Activated CD4-positive, alpha-beta memory T cell treated with anti-CD3 and anti-CD28 coated beads, Interleukin-2, amount 10 ng/mL, durations not matched to agents 7 days and 5 days (primary cell): ENCODE measurements around the gene AP1S3. TPM values are rescaled to one million over a fixed set of nuclear protein-coding genes. Genes with fewer than 3 reads are reported as not detected.

ENCODE experiments used
- CTCF ChIA-PET: fragments of 350-600 bp; sonication (Branson Sonifier 250); formaldehyde crosslinking; loops from one replicate; lab custom pipeline; 2021; ENCODE audit warnings: antibody characterized with exemption, inconsistent platforms; lab: Charles Lee
- POLR2A ChIA-PET: fragments of 350-600 bp; sonication (Branson Sonifier 250); formaldehyde crosslinking; loops from one replicate; lab custom pipeline; 2021; ENCODE audit warnings: antibody characterized with exemption; lab: Charles Lee
- DNase-seq: peaks from one replicate; pipeline ENCODE4 v3.0.0-alpha.2; 2020
- H3K27ac Mint-ChIP-seq: one replicate; pipeline ENCODE4 v1.8.0; 2021; ENCODE audit warnings: mild to moderate bottlenecking, mixed read lengths
- H3K27me3 Mint-ChIP-seq: one replicate; pipeline ENCODE4 v1.8.0; 2021; ENCODE audit warnings: mixed read lengths
- H3K36me3 Mint-ChIP-seq: one replicate; pipeline ENCODE4 v1.8.0; 2021; ENCODE audit warnings: low read depth, mixed read lengths
- H3K4me1 Mint-ChIP-seq: one replicate; pipeline ENCODE4 v1.8.0; 2021; ENCODE audit warnings: mixed read lengths
- H3K4me3 Mint-ChIP-seq: one replicate; pipeline ENCODE4 v1.8.0; 2021; ENCODE audit warnings: mild to moderate bottlenecking, mixed read lengths
- H3K9me3 Mint-ChIP-seq: one replicate; pipeline ENCODE4 v1.8.0; 2021; ENCODE audit warnings: mixed read lengths
- total RNA-seq, 2 experiments: library from RNA; stranded (reverse); gene quantifications; one replicate each; pipeline ENCODE4 v1.2.3, GENCODE V29; 2021

Gene AP1S3
- total RNA-seq, 2 experiments from 2014 or later, result 6.4 to 6.9 TPM

DNA sequence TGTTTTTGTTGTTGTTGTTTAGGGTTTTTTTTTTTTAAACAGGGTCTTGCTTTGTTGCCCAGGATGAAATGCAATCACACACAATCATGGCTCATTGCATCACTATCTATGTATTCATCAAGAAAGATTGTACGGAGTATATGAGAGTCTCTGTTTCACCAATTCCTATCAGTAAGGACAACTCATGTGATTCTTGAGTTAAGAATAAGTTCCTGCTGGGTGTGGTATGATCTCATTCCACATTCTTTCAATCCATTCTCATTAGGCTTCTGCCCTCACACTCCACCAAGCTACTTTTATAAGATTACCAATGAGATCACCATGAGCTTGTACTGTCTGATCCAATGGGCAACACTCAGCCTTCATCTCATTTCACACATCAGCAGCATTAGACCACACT lies 9.1 kb upstream of the AP1S3 start:
- Mint-ChIP-seq H3K36me3 (peaks cover 48% of the 10 kb centered on the region), H3K4me1 (peaks cover 18% of the 10 kb centered on the region), H3K27ac (no peak overlapping the region), H3K27me3 (no peaks in the 10 kb centered on the region), H3K9me3 (peaks cover 13% of the 10 kb centered on the region), H3K4me3 (no peak overlapping the region)
- DNase-seq, result no peak
- CTCF ChIA-PET, result no interaction called here
- POLR2A ChIA-PET, result no interaction called here

DNA sequence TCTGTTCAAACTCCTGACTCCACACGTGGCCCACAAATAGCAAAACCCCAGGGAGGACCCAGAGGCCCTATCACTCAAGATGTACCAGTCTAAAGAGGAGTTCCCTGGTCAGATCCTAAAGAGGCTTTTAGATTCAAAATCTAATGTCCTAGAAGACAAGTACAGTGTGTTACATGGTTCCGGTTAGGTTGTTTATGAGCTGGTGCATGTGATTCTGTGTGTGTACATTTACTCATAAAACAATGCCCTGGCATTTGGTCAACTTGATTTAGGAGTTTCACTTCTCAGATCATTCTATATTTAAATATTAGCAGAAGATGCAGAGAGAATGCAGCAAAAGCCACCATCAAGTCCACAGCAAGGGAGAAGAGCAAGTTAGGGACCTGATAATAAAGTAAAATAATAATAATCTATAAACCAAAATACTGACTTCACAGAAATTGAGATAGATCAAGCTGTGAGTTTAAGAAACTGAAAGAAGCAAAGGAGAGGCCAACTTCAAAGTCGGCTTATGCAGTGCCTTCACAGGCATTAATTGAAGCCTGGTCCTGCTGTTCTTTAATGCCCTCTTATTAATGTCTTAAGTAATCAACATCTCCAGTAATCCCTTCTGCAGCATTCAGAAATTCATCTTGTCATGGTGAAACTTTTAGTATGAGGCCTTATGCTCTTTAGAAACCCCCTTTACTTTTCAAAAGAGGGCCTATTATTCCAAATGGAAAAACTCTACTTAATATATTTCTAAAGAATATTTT lies 4.2 kb upstream of the AP1S3 start:
- POLR2A ChIA-PET, result no interaction called here
- DNase-seq, result no peak
- Mint-ChIP-seq H3K27me3 (no peaks in the 10 kb centered on the region), H3K4me3 (no peak overlapping the region), H3K9me3 (no peaks in the 10 kb centered on the region), H3K36me3 (peaks cover 6% of the 10 kb centered on the region), H3K27ac (no peak overlapping the region), H3K4me1 (peaks cover 9% of the 10 kb centered on the region)
- CTCF ChIA-PET, result no interaction called here

DNA sequence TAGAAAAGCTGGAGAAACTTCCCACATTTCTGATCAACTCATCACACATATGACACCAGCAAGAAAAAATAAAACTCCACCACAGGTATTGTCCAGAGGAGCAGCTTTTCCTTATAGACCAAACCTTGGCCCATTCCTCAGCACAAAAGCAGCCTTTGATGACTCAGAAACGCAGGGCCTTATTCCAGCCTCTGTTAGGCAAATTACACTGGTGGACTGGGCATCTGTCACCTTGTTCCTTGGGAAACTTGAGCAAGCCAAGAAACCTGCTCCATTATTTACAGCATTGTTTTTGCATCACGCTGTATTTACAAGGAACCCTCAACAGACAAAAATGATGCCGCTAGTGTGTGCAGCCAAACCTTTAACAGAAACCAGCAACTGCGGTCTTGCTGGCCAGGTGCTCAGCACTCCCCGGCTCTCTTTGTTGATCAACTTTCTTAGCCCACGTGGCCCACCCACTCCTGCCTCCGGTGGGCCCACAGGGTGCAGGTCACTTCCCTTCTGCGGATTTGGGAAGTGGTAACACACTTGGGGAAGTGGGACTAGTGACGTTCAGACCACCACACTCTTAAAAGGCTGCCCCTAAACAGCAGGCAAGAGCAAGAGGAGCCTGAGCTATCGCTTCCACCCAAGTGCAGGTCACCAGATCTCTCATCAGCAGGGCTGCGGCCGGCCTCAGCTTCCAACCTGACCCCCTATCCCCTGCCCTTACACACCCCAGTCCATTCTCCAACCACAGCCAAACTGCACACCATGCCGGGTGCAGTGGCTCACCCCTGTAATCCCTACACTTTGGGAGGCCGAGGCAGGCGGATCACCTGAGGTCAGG lies 1.5 kb downstream of the AP1S3 start:
- H3K27me3 Mint-ChIP-seq, result no peaks in the 10 kb centered on the region
- H3K4me3 Mint-ChIP-seq, result peak overlapping the region; percentile 90
- POLR2A ChIA-PET, result interaction anchor here (1.4 kb wide), 1 partner anchor 55 kb away, joined by 3 read pairs; no protein-coding TSS in a partner anchor
- peaks cover 26% of the 10 kb centered on the region for H3K4me1 Mint-ChIP-seq
- peaks cover 3% of the 10 kb centered on the region for H3K36me3 Mint-ChIP-seq
- no peak overlapping the region for H3K27ac Mint-ChIP-seq
- CTCF ChIA-PET, result interaction anchor here (0.8 to 1.3 kb wide), 3 partner anchors 62 to 77 kb away, joined by 3 to 4 read pairs (median 4); no protein-coding TSS in a partner anchor
- H3K9me3 Mint-ChIP-seq, result no peaks in the 10 kb centered on the region
- DNase-seq, result no peak

DNA sequence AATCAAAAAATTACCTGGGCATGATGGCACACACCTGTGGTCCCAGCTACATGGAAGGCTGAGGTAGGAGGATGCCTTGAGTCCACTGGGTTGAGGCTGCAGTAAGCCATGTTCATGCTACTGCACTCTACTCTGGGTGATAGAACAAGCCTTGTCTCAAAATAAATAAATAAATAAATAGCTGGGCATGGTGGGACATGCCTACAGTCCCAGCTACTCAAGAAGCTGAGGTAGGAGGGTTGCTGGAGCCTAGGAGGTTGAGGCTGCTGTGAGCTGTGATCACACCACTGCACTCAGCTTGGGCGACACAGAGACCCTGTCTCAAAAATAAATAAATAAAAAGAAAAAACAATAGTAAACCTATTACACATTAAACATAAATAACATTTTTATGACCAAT lies 3.0 kb downstream of the AP1S3 start:
- POLR2A ChIA-PET, result no interaction called here
- Mint-ChIP-seq H3K27me3 (no peaks in the 10 kb centered on the region), H3K4me1 (peaks cover 26% of the 10 kb centered on the region), H3K36me3 (peaks cover 3% of the 10 kb centered on the region), H3K9me3 (no peaks in the 10 kb centered on the region), H3K4me3 (no peak overlapping the region), H3K27ac (no peak overlapping the region)
- no peak for DNase-seq
- CTCF ChIA-PET, result interaction anchor here (1.5 kb wide), 1 partner anchor 74 kb away, joined by 4 read pairs; no protein-coding TSS in a partner anchor

- Mint-ChIP-seq H3K4me3 (no peak overlapping the region), H3K4me1 (peaks cover 21% of the 10 kb centered on the region), H3K9me3 (no peaks in the 10 kb centered on the region), H3K27ac (no peak overlapping the region), H3K36me3 (peaks cover 6% of the 10 kb centered on the region), H3K27me3 (no peaks in the 10 kb centered on the region)
- ChIA-PET CTCF (no interaction called here), POLR2A (no interaction called here)
- DNase-seq, result no peak
Measured at GRCh38 chr2:223832241-223832903, 5.0 kb downstream of the AP1S3 start.

DNA sequence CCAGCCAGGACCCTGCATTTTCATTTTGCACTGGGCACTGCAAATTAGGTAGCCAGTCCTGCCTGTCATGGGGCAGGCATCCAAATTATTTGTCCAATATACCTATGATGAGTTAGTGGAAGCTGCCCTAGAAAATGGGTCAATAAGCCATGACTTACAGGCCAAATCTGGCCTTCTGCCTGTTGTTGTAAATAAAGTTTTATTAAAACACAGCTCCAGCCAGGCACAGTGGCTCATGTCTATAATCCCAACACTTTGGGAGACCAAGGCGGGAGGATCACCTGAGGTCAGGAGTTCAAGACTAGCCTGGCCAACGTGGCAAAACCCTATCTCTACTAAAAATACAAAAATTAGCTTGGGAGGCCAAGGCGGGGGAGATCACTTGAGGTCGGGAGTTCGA lies 8.3 kb downstream of the AP1S3 start:
- ChIA-PET CTCF (no interaction called here), POLR2A (no interaction called here)
- Mint-ChIP-seq H3K27me3 (no peaks in the 10 kb centered on the region), H3K4me1 (peaks cover 5% of the 10 kb centered on the region), H3K4me3 (no peak overlapping the region), H3K27ac (no peak overlapping the region), H3K9me3 (no peaks in the 10 kb centered on the region), H3K36me3 (peaks cover 6% of the 10 kb centered on the region)
- DNase-seq, result no peak

- Mint-ChIP-seq H3K4me1 (peaks cover 5% of the 10 kb centered on the region), H3K36me3 (peaks cover 3% of the 10 kb centered on the region), H3K9me3 (no peaks in the 10 kb centered on the region), H3K27me3 (no peaks in the 10 kb centered on the region), H3K27ac (no peak overlapping the region), H3K4me3 (no peak overlapping the region)
- POLR2A ChIA-PET, result no interaction called here
- CTCF ChIA-PET, result no interaction called here
- no peak for DNase-seq
Measured at GRCh38 chr2:223828314-223828713, 9.1 kb downstream of the AP1S3 start.

- POLR2A ChIA-PET, result no interaction called here
- Mint-ChIP-seq H3K4me1 (peaks cover 5% of the 10 kb centered on the region), H3K27me3 (no peaks in the 10 kb centered on the region), H3K27ac (no peak overlapping the region), H3K9me3 (no peaks in the 10 kb centered on the region), H3K36me3 (peaks cover 3% of the 10 kb centered on the region), H3K4me3 (no peak overlapping the region)
- CTCF ChIA-PET, result no interaction called here
- DNase-seq, result no peak
Measured at GRCh38 chr2:223826995-223827394, 10.4 kb downstream of the AP1S3 start.

DNA sequence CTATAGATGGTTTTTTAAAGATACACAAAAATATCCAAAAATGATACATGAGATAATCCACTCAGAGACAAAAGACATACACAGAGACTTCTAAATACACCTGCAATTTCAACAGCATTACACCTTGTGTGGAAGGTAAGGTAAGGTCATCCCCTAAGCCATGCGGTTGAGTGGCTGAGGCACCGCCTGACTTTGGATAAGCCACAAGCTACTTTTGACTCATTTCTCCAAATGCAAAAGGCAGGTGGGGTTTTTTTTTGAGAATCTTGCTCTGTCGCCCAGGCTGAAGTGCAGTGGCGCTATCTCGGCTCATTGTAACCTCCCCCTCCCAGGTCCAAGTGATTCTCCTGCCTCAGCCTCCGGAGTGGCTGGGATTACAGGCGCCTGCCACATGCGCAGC lies 13.1 kb downstream of the AP1S3 start:
- CTCF ChIA-PET, result interaction anchor here (1.0 kb wide), 1 partner anchor 64 kb away, joined by 4 read pairs; no protein-coding TSS in a partner anchor

DNA sequence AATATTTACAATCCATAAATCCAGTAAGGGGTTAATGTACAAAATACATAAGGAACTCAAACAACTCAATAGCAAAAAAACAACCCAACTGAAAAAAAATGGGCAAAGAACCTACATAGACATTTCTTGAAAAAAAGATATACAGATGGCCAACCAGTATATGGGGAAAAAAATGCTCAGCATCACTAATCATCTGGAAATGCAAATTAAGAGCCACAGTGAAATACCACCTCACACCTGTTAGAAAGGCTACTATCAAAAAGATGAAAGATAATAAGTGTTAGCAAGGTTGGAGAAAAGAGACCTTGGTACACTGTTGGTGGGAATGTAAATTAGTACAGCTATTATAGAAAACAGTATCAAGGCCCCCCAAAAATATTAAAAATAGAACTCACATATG lies 14.6 kb downstream of the AP1S3 start:
- CTCF ChIA-PET, result no interaction called here
- POLR2A ChIA-PET, result no interaction called here
- H3K4me3 Mint-ChIP-seq, result no peak overlapping the region

More for the DNA sequence above, 13.1 kb downstream of the AP1S3 start:
- H3K4me1 Mint-ChIP-seq, result no peaks in the 10 kb centered on the region
- no peak for DNase-seq
- POLR2A ChIA-PET, result no interaction called here
- no peak overlapping the region for H3K4me3 Mint-ChIP-seq
- H3K36me3 Mint-ChIP-seq, result peaks cover 3% of the 10 kb centered on the region
- no peaks in the 10 kb centered on the region for H3K27me3 Mint-ChIP-seq
- H3K9me3 Mint-ChIP-seq, result no peaks in the 10 kb centered on the region
- no peak overlapping the region for H3K27ac Mint-ChIP-seq

GRCh38 chr2:223820549-223820948 lies 16.8 kb downstream of the AP1S3 start:
- POLR2A ChIA-PET, result no interaction called here
- H3K9me3 Mint-ChIP-seq, result no peaks in the 10 kb centered on the region
- DNase-seq, result no peak
- no peak overlapping the region for H3K27ac Mint-ChIP-seq
- H3K4me3 Mint-ChIP-seq, result no peak overlapping the region
- H3K4me1 Mint-ChIP-seq, result no peaks in the 10 kb centered on the region
- no peaks in the 10 kb centered on the region for H3K27me3 Mint-ChIP-seq
- H3K36me3 Mint-ChIP-seq, result no peaks in the 10 kb centered on the region
- CTCF ChIA-PET, result no interaction called here

More for the DNA sequence above, 14.6 kb downstream of the AP1S3 start:
- no peaks in the 10 kb centered on the region for H3K36me3 Mint-ChIP-seq
- H3K27ac Mint-ChIP-seq, result no peak overlapping the region
- no peak for DNase-seq
- H3K27me3 Mint-ChIP-seq, result no peaks in the 10 kb centered on the region
- no peaks in the 10 kb centered on the region for H3K9me3 Mint-ChIP-seq
- H3K4me1 Mint-ChIP-seq, result no peaks in the 10 kb centered on the region

- Mint-ChIP-seq H3K27me3 (no peaks in the 10 kb centered on the region), H3K27ac (no peak overlapping the region), H3K9me3 (no peaks in the 10 kb centered on the region), H3K4me3 (no peak overlapping the region), H3K4me1 (peaks cover 1% of the 10 kb centered on the region), H3K36me3 (no peaks in the 10 kb centered on the region)
- CTCF ChIA-PET, result no interaction called here
- DNase-seq, result no peak
- POLR2A ChIA-PET, result no interaction called here
Measured at GRCh38 chr2:223819891-223820290, 17.5 kb downstream of the AP1S3 start.
